ENCODE data around the gene HAPLN3.
"Not testable (repeated sequence)": the region's sequence is repeated elsewhere in the genome, so short reads cannot be mapped to it uniquely, and the experiment has no call there.

- TF ChIP-seq EP300, CTCF, POLR2A (IDR thresholded peaks at IDR 0.05): not testable (repeated sequence)
These were observed 39.1 kb upstream of the HAPLN3 start for GRCh38 chr15:88934449-88934848.

Data from tibial nerve (tissue), 4 donors.